GM19023 (cell line): Measurements from ENCODE around the gene PRELID3B.

ENCODE experiments used
- ATAC-seq: cut with Tn5 transposase; IDR thresholded peaks from one replicate; pipeline ENCODE4 v1.9.1; 2021; ENCODE audit warnings: mild to moderate bottlenecking, moderate library complexity; ENCODE audit not compliant: unreplicated experiment

The PRELID3B gene

DNA sequence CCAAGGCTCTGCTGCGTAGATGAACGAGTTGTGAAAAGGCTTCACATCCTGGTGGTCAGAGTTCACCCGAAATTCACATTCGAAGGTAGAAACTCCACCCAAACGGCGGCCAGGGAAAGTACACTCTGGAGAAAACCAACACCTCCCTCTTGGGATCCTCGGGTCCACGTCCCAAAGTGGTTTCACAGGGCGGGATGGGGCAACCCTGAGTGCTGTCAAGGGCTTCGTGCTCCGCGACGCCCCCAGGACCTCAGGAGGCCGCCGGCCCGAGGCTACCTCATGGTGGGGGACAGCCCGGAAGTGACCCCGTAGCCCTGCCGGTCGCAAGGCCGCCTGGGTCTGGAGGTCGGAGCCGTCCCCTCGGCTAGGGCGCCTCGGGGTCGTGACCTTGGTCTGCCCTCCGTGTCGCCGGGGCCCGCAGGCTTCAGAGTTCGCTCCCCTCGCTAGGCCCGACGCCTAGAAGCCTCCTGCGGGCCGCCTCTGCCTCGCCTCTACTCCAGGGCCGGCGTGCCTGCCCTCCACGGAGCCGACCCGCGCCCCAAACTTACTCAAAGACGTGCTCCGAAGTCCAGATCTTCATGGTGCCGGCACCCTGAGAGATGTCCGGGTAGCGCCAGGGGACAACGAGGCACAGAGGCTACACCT is at the start of gene PRELID3B:
TSS of gene PRELID3B (minus strand) at position 636 of the 645 bp plus-strand sequence. CDS start at position 580, 56 bp downstream.
- peak; percentile 24 for ATAC-seq

DNA sequence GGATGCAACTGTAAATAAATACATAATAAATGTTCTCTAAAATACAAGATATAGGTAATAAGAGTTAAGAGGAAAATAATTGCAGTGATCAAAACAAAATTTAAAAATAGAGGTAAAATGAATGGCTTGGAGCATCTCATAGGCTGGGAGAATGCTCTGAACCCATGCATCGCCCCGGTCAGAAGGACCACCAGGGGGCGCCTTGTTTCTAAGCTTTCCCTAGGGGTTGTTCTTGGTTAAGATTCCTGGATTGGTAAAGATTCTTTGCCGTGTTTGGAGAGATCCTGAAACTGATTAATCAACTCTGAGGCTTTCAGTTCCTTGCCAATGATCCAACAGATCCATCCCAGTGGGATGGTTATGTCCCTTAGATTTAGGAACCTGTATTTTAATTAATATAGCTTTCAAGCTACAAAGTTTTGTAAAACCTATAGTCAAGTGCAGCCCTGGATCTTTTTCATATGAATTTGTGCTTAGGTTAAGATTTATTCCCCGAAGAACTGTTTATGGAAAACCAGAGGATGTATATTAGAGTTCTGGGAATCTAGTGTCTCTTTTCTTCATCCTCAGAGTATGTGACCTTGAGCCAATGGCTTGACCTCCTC is 45.3 kb upstream of the PRELID3B start:
- no peak for ATAC-seq

- no peak for ATAC-seq
Observed at GRCh38 chr20:59086923-59087322, 44.3 kb upstream of the PRELID3B start.

DNA sequence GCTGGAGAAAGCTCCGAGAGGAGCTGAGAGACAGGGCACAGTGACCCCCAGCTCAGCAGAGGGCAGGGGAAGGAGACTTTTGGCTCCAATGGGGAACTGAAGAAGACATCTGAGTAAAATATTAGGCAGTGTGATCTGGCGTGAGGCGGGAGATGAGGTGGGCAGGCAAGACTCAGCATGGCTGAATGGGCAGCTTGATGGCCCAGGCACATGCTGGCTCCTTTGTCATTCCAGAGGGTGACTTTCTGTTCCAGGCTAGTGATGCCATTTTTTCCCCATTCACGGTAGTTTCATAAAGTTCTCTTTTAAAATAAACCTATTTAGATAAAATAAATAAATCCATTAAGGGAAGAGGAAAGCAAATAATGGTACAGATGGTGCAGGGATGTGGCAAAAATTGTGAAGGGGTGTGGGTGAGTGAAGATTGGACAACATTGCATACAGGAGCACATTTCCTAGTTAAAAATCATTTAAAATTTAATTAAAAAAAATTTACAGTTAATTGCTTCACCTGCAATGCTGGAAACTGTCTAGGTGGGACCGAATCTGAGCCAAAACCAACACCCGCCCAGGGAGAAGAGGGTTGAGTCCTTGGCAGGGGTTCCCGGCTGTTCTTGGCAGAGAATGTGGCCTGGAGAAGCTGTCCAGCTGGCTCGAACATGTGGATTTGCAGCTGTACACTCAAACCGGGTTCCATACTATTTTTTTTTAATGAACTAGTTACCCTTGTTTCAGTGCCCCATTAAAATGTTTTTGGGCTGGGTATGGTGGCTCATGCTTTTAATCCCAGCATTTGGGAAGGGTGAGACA is 41.7 kb upstream of the PRELID3B start:
- no peak for ATAC-seq

- no peak for ATAC-seq
Observed at GRCh38 chr20:59082981-59083380, 40.4 kb upstream of the PRELID3B start.

- no peak for ATAC-seq
Observed at GRCh38 chr20:59082077-59082740, 39.6 kb upstream of the PRELID3B start.

- ATAC-seq, result no peak
Observed at GRCh38 chr20:59081036-59081435, 38.5 kb upstream of the PRELID3B start.

- ATAC-seq, result no peak
Observed at GRCh38 chr20:59078231-59078630, 35.6 kb upstream of the PRELID3B start.

- ATAC-seq, result no peak
Observed at GRCh38 chr20:59077705-59078104, 35.1 kb upstream of the PRELID3B start.

- ATAC-seq, result no peak
Observed at GRCh38 chr20:59075934-59076508, 33.4 kb upstream of the PRELID3B start.

- no peak for ATAC-seq
Observed at GRCh38 chr20:59074456-59074855, 31.9 kb upstream of the PRELID3B start.

DNA sequence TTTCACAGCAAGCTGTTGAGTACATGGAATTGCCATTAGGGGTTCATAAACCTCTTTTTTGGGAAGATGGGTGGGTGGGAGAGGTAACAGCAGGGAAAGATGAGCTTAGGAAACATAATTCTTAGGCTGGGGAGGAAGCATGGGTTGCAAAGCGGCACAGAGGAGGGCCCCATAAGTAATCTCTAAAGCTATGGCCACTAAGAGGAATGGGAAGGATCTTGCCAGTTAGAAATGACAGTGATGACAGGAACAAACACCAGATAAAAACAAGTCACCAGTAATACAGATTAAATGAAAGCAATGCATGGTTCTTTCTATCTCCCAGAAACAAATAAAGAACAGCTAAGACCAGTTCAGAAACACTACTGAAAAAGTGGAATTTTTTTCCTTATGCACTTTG is 31.0 kb upstream of the PRELID3B start:
- ATAC-seq, result no peak

- ATAC-seq, result no peak
Observed at GRCh38 chr20:59071216-59071615, 28.6 kb upstream of the PRELID3B start.

DNA sequence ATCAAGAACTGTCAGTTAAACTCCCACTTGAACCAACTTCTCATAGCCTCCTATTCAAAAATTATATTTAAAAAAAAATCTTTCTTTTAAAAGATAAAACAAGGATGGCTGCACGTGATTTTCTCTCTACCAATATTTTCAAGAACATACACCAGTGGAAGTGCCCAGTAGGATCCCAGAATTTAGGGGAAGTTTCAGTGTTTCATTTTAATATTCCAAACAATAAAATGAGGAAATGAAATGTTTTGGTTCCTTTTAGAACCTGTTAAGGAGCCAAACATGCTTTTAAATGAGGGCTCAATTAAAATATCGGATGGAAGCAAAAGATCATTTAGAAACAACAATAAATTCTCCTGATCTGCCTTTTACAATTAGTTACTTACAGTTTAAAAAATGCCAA is 26.4 kb upstream of the PRELID3B start:
- ATAC-seq, result no peak

DNA sequence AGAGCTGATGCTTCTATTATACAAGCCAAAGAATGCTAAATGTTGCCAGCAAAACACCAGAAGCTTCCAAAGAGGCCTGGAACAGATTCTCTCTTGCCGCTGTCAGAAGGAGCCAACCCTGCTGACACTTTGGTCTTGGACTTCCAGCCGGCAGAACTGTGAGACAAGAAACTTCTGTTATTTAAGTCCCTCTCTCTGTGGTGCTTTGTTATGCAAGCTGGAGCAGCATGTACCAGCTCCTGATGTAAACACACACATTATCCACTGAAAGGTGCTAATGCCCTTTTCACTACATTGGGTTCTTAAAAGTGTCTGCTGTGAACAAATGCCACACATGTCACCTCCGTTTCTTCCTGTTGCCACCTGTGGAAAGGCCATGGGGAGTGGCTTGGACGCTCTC is 25.9 kb upstream of the PRELID3B start:
- no peak for ATAC-seq

- ATAC-seq, result no peak
Observed at GRCh38 chr20:59064214-59064722, 21.7 kb upstream of the PRELID3B start.

- no peak for ATAC-seq
Observed at GRCh38 chr20:59063358-59064213, 21.0 kb upstream of the PRELID3B start.

DNA sequence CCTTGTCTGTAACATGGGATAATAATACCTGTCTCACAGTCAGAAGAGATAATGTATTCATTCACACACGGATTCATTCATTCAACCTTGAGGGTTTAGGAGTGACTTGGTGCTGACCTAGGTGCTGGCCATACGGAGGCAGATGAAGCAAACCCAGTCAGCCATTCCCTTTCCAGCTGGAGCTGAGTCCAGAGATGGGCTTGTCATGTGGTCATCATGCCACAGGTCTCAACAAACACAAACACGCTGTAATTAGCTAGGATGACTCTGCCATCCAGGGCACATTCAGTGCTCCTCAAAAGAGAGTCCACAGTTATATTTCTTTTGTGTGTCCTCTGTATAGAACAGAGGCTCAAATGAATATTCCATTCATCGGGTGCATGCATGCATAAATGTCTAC is 19.5 kb upstream of the PRELID3B start:
- ATAC-seq, result no peak

DNA sequence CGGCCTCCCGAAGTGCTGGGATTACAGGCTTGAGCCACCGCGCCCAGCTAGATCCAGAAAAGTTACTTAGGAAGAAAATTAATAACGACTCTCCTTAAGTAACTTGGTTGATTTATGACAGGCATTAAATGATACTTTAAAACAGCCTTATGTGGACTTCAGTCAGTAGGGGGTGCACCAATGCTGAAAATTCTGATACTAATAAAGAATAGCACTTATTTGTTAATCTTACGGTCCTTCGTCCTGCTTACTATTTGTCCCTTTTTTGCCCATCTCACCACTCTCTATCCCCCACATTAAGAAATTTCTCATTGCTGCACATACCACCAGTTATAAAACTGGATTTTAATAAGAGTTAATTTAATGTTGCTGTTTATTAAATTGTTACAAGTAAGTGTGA is 12.7 kb upstream of the PRELID3B start:
- no peak for ATAC-seq

GRCh38 chr20:59051666-59052185 is 9.1 kb upstream of the PRELID3B start:
- no peak for ATAC-seq
